Mononuclear cell (primary cell): ENCODE data around the gene MUC5B. TPM values are rescaled to one million over a fixed set of nuclear protein-coding genes. Genes with fewer than 3 reads are reported as not detected.

Experiments used
- H3K27me3 ChIP-seq: 2 replicates; pipeline ENCODE4 v1.6.0; 2011; ENCODE audit warnings: low read length, control low read depth; ENCODE audit not compliant: insufficient read depth
- H3K4me1 ChIP-seq: 2 replicates; pipeline ENCODE4 v1.5.1; 2011; ENCODE audit warnings: mild to moderate bottlenecking, low read length, control low read depth; ENCODE audit not compliant: insufficient read depth
- H3K4me3 ChIP-seq: 2 replicates; pipeline ENCODE4 v1.5.1; 2011; ENCODE audit warnings: mild to moderate bottlenecking, low read length, moderate library complexity
- H3K9me3 ChIP-seq: 2 replicates; pipeline ENCODE4 v1.5.1; 2011; ENCODE audit warnings: low read depth, mild to moderate bottlenecking, control low read depth, low read length
- total RNA-seq: library from RNA; depleted of rRNA; stranded (reverse); fragments of >200 nt; gene quantifications from one replicate; pipeline ENCODE4 v1.2.3, GENCODE V29; 2012

The MUC5B gene
- total RNA-seq, 1 donor: under 0.01 TPM

- Histone ChIP-seq H3K4me1 (no peaks in the 10 kb centered on the region), H3K9me3 (no peaks in the 10 kb centered on the region), H3K27me3 (no peaks in the 10 kb centered on the region), H3K4me3 (no peak overlapping the region)
These were observed 2.7 kb upstream of the MUC5B start for GRCh38 chr11:1219834-1220815.

- no peaks in the 10 kb centered on the region for H3K4me1 ChIP-seq
- no peaks in the 10 kb centered on the region for H3K27me3 ChIP-seq
- no peaks in the 10 kb centered on the region for H3K9me3 ChIP-seq
- H3K4me3 ChIP-seq: no peak overlapping the region
These were observed 1.7 kb upstream of the MUC5B start for GRCh38 chr11:1220941-1221721.

GRCh38 chr11:1221848-1222311 is 986 bp upstream of the MUC5B start:
- no peaks in the 10 kb centered on the region for H3K27me3 ChIP-seq
- H3K9me3 ChIP-seq: no peaks in the 10 kb centered on the region
- no peak overlapping the region for H3K4me3 ChIP-seq
- H3K4me1 ChIP-seq: no peaks in the 10 kb centered on the region

GRCh38 chr11:1223346-1224110 is 662 bp downstream of the MUC5B start:
- no peak overlapping the region for H3K4me3 ChIP-seq
- H3K9me3 ChIP-seq: no peaks in the 10 kb centered on the region
- no peaks in the 10 kb centered on the region for H3K27me3 ChIP-seq
- no peaks in the 10 kb centered on the region for H3K4me1 ChIP-seq

GRCh38 chr11:1224111-1224490 is 1.2 kb downstream of the MUC5B start:
- H3K9me3 ChIP-seq: no peaks in the 10 kb centered on the region
- H3K4me1 ChIP-seq: no peaks in the 10 kb centered on the region
- H3K27me3 ChIP-seq: no peaks in the 10 kb centered on the region
- H3K4me3 ChIP-seq: no peak overlapping the region

- Histone ChIP-seq H3K4me1 (no peaks in the 10 kb centered on the region), H3K27me3 (no peaks in the 10 kb centered on the region), H3K4me3 (no peak overlapping the region), H3K9me3 (no peaks in the 10 kb centered on the region)
These were observed 1.9 kb downstream of the MUC5B start for GRCh38 chr11:1224491-1225385.

- H3K27me3 ChIP-seq: no peaks in the 10 kb centered on the region
- no peaks in the 10 kb centered on the region for H3K9me3 ChIP-seq
- no peaks in the 10 kb centered on the region for H3K4me1 ChIP-seq
These were observed 2.7 kb downstream of the MUC5B start for GRCh38 chr11:1225386-1226225.

GRCh38 chr11:1226226-1226985 is 3.5 kb downstream of the MUC5B start:
- Histone ChIP-seq H3K9me3 (no peaks in the 10 kb centered on the region), H3K4me1 (no peaks in the 10 kb centered on the region), H3K4me3 (no peak overlapping the region), H3K27me3 (no peaks in the 10 kb centered on the region)

More at GRCh38 chr11:1225386-1226225, 2.7 kb downstream of the MUC5B start:
- H3K4me3 ChIP-seq: no peak overlapping the region

GRCh38 chr11:1226986-1227550 is 4.2 kb downstream of the MUC5B start:
- Histone ChIP-seq H3K4me1 (no peaks in the 10 kb centered on the region), H3K27me3 (no peaks in the 10 kb centered on the region), H3K9me3 (no peaks in the 10 kb centered on the region), H3K4me3 (no peak overlapping the region)

- H3K27me3 ChIP-seq: no peaks in the 10 kb centered on the region
- H3K4me1 ChIP-seq: no peaks in the 10 kb centered on the region
- H3K4me3 ChIP-seq: no peak overlapping the region
- no peaks in the 10 kb centered on the region for H3K9me3 ChIP-seq
These were observed 4.8 kb downstream of the MUC5B start for GRCh38 chr11:1227551-1228100.

GRCh38 chr11:1228101-1228821 is 5.4 kb downstream of the MUC5B start:
- no peaks in the 10 kb centered on the region for H3K4me1 ChIP-seq
- H3K27me3 ChIP-seq: no peaks in the 10 kb centered on the region
- no peaks in the 10 kb centered on the region for H3K9me3 ChIP-seq
- H3K4me3 ChIP-seq: no peak overlapping the region

GRCh38 chr11:1228921-1229451 is 6.1 kb downstream of the MUC5B start:
- Histone ChIP-seq H3K4me1 (no peaks in the 10 kb centered on the region), H3K4me3 (no peak overlapping the region), H3K27me3 (no peaks in the 10 kb centered on the region), H3K9me3 (no peaks in the 10 kb centered on the region)
